HG03571 (cell line): Measurements from ENCODE around the gene STEAP2.

Experiments
- ATAC-seq: cut with Tn5 transposase; IDR thresholded peaks from one replicate; pipeline ENCODE4 v1.9.1; 2021; ENCODE audit not compliant: unreplicated experiment

The STEAP2 gene

GRCh38 chr7:90269163-90269562 lies 57.6 kb downstream of the STEAP2 start:
- no peak for ATAC-seq

- ATAC-seq = no peak
These were observed 59.1 kb downstream of the STEAP2 start for GRCh38 chr7:90270431-90271178.

GRCh38 chr7:90271753-90272152 lies 60.2 kb downstream of the STEAP2 start:
- ATAC-seq = no peak

GRCh38 chr7:90272242-90272641 lies 60.7 kb downstream of the STEAP2 start:
- ATAC-seq = no peak

- no peak for ATAC-seq
These were observed 62.6 kb downstream of the STEAP2 start for GRCh38 chr7:90274161-90274560.

GRCh38 chr7:90276033-90276728 lies 64.6 kb downstream of the STEAP2 start:
- no peak for ATAC-seq
